Type B pancreatic cell (in vitro differentiated cells): Measurements from ENCODE around the gene OMA1. TPM values are rescaled to one million over a fixed set of nuclear protein-coding genes. Genes with fewer than 3 reads are reported as not detected.
"Not testable (repeated sequence)": the region's sequence is repeated elsewhere in the genome, so short reads cannot be mapped to it uniquely, and the experiment has no call there.

Source experiments
- DNase-seq: peaks from one replicate; pipeline ENCODE4 v3.0.0; 2021; ENCODE audit warnings: mixed read lengths; ENCODE audit not compliant: unreplicated experiment; ENCODE audit errors: extremely low spot score
- H3K27ac Mint-ChIP-seq: 2 replicates; pipeline ENCODE4 v1.8.0; 2021; ENCODE audit warnings: mild to moderate bottlenecking, mixed read lengths
- H3K27me3 Mint-ChIP-seq: 2 replicates; pipeline ENCODE4 v1.8.0; 2021; ENCODE audit warnings: mixed read lengths
- H3K36me3 Mint-ChIP-seq: 2 replicates; pipeline ENCODE4 v1.8.0; 2021; ENCODE audit warnings: mixed read lengths
- H3K4me1 Mint-ChIP-seq: one replicate; pipeline ENCODE4 v1.8.0; 2021; ENCODE audit warnings: mixed read lengths; ENCODE audit not compliant: unreplicated experiment
- H3K4me3 Mint-ChIP-seq: 2 replicates; pipeline ENCODE4 v1.8.0; 2021; ENCODE audit warnings: mild to moderate bottlenecking, mixed read lengths
- H3K9me3 Mint-ChIP-seq: 2 replicates; pipeline ENCODE4 v1.8.0; 2021; ENCODE audit warnings: mixed read lengths
- total RNA-seq: library from RNA; stranded (reverse); gene quantifications from 2 replicates; pipeline ENCODE4 v1.2.1, GENCODE V29; 2021; ENCODE audit warnings: low replicate concordance
- TF ChIP-seq, protein P1 (sequence below): fragments of 200-600 bp; sonication (generic); conservative IDR thresholded peaks from 2 replicates; pipeline ENCODE4 v1.5.0; 2021; ENCODE audit warnings: antibody characterized with exemption, mild to moderate bottlenecking

Gene OMA1
- total RNA-seq, 1 donor from 2014 or later: 22.4 TPM

DNA sequence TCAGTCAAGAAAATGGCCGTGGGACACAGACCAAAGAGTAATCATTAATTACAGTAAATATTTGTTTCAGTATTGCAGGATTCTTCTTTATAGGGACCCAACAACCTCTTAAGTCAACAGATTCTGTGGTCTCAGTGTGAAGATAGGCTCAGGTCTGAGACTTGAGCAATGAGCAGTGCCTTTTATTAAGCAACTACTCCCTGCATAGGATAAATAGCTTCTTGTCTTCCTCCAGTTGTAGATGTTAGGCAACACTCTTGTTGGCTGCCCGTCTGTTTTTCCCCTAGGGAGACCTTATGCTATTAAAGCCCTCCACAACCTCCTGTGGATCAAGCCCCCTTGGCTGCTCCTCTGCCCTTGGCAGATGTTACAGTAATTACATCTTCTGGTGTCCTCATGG, 1.8 kb upstream of the OMA1 start:
- no peak for DNase-seq
- Mint-ChIP-seq H3K27me3 (no peaks in the 10 kb centered on the region), H3K4me1 (peaks cover 25% of the 10 kb centered on the region), H3K27ac (no peak overlapping the region), H3K9me3 (no peaks in the 10 kb centered on the region), H3K4me3 (peak overlapping the region; percentile 49), H3K36me3 (no peaks in the 10 kb centered on the region)
- TF ChIP-seq, protein P1, sequence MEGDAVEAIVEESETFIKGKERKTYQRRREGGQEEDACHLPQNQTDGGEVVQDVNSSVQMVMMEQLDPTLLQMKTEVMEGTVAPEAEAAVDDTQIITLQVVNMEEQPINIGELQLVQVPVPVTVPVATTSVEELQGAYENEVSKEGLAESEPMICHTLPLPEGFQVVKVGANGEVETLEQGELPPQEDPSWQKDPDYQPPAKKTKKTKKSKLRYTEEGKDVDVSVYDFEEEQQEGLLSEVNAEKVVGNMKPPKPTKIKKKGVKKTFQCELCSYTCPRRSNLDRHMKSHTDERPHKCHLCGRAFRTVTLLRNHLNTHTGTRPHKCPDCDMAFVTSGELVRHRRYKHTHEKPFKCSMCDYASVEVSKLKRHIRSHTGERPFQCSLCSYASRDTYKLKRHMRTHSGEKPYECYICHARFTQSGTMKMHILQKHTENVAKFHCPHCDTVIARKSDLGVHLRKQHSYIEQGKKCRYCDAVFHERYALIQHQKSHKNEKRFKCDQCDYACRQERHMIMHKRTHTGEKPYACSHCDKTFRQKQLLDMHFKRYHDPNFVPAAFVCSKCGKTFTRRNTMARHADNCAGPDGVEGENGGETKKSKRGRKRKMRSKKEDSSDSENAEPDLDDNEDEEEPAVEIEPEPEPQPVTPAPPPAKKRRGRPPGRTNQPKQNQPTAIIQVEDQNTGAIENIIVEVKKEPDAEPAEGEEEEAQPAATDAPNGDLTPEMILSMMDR: no peak

DNA sequence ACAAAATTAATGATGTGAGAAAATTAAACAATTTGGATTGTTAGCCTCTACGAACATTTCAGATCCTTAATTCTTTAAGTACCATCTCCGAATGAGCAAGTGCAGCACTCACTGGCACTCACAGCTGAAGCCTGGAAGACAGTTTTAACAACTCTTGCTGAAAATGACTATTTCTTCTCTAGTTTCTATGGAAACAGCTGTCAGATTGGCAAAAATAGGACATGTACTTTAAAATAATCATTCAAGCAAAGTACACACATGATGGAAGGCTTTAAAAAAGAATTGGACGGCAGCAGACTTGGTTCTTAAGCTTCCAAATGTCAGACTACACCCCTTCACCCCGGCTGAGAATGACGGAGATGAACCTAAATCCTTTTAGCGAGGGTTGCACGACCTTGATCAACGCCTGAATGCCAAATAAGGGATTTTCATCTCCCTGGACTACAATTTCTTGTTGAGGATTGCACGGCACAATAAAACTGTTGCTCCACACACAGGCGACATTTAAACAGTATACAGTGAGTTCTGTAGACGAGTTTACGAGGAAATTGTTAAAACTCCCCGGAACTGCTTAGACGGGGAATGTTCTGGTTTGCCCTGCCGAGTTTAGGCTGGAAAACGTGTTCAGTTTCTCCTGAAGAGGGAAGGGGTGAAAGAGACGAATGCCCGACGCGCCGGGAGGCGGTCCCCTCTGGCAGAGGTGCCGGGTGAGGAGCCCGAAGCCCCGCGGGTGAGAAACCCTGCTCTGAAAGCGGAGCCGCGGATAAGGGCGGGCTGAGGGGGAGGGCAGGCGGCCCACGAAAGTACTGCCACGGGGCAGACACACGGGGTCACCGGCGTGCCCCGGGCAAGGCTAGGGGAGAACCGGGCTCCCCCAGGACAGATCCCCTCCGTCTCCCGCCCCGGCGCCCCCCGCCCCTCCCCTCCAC, 671 bp downstream of the OMA1 start:
- peak overlapping the region; percentile 96 for H3K27ac Mint-ChIP-seq
- TF ChIP-seq, protein P1: no peak
- no peaks in the 10 kb centered on the region for H3K27me3 Mint-ChIP-seq
- H3K36me3 Mint-ChIP-seq: no peaks in the 10 kb centered on the region
- peak; percentile 81 for DNase-seq
- peak overlapping the region; percentile 90 for H3K4me3 Mint-ChIP-seq
- H3K4me1 Mint-ChIP-seq: peaks cover 25% of the 10 kb centered on the region
- H3K9me3 Mint-ChIP-seq: no peaks in the 10 kb centered on the region

GRCh38 chr1:58543260-58543659, 3.3 kb downstream of the OMA1 start:
- TF ChIP-seq, protein P1: no peak
- DNase-seq: no peak
- no peaks in the 10 kb centered on the region for H3K27me3 Mint-ChIP-seq
- H3K9me3 Mint-ChIP-seq: no peaks in the 10 kb centered on the region
- no peaks in the 10 kb centered on the region for H3K36me3 Mint-ChIP-seq
- no peak overlapping the region for H3K4me3 Mint-ChIP-seq
- peaks cover 12% of the 10 kb centered on the region for H3K4me1 Mint-ChIP-seq
- H3K27ac Mint-ChIP-seq: no peak overlapping the region

- Mint-ChIP-seq H3K27me3 (no peaks in the 10 kb centered on the region), H3K36me3 (no peaks in the 10 kb centered on the region), H3K4me3 (no peak overlapping the region), H3K27ac (no peak overlapping the region), H3K4me1 (no peaks in the 10 kb centered on the region), H3K9me3 (no peaks in the 10 kb centered on the region)
- TF ChIP-seq, protein P1: no peak
- DNase-seq: no peak
Observed at GRCh38 chr1:58539553-58539952, 7.0 kb downstream of the OMA1 start.

- Mint-ChIP-seq H3K9me3 (no peaks in the 10 kb centered on the region), H3K36me3 (no peaks in the 10 kb centered on the region), H3K27ac (no peak overlapping the region), H3K4me3 (no peak overlapping the region), H3K4me1 (no peaks in the 10 kb centered on the region), H3K27me3 (no peaks in the 10 kb centered on the region)
- TF ChIP-seq, protein P1: no peak
- DNase-seq: no peak
Observed at GRCh38 chr1:58538821-58539220, 7.7 kb downstream of the OMA1 start.

- H3K4me1 Mint-ChIP-seq, DNase-seq, H3K27ac Mint-ChIP-seq, H3K4me3 Mint-ChIP-seq, H3K27me3 Mint-ChIP-seq, H3K36me3 Mint-ChIP-seq, H3K9me3 Mint-ChIP-seq: not testable (repeated sequence)
Observed at GRCh38 chr1:58531842-58532241, 14.7 kb downstream of the OMA1 start.
